Fibroblast of villous mesenchyme (primary cell): ENCODE data around the gene LRRC4C. TPM values are rescaled to one million over a fixed set of nuclear protein-coding genes. Genes with fewer than 3 reads are reported as not detected.

Experiments used
- DNase-seq: peaks from one replicate; pipeline ENCODE4 v3.0.0-alpha.2; 2010; ENCODE audit warnings: low read depth
- H3K4me3 ChIP-seq: 2 replicates; pipeline ENCODE4 v1.5.1; 2011; ENCODE audit warnings: low read depth, mild to moderate bottlenecking, low read length
- total RNA-seq: library from RNA; depleted of rRNA; stranded (reverse); fragments of >200 nt; gene quantifications from 2 replicates; pipeline ENCODE4 v1.2.3, GENCODE V29; 2012
- TF ChIP-seq, protein P1 (sequence below): IDR thresholded peaks from 2 replicates; pipeline ENCODE4 v1.5.1; 2012; ENCODE audit warnings: low read depth, mild to moderate bottlenecking, low read length; ENCODE audit not compliant: insufficient read depth

LRRC4C gene
- total RNA-seq, 1 donor = under 0.01 TPM

DNA sequence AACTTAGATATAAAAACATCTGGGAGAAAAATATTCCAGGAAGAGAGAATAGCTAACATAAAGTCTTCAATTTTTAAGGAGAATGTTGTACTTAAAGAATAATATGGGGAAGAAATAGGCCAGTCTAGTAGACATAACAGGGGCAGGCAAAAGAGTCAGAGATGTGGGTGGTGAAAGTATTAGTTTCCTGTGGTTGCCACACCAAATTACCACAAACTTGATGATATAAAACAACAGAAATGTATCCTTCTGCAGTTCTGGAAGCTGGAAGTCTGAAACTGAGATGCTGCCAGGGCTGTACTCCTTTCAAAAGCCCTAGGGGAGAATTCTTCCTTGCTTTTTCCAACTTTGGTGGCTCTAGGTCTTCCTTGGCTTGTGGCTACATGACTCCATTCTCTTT is 1309.7 kb downstream of the LRRC4C start:
- no peak overlapping the region for H3K4me3 ChIP-seq
- TF ChIP-seq, protein P1, sequence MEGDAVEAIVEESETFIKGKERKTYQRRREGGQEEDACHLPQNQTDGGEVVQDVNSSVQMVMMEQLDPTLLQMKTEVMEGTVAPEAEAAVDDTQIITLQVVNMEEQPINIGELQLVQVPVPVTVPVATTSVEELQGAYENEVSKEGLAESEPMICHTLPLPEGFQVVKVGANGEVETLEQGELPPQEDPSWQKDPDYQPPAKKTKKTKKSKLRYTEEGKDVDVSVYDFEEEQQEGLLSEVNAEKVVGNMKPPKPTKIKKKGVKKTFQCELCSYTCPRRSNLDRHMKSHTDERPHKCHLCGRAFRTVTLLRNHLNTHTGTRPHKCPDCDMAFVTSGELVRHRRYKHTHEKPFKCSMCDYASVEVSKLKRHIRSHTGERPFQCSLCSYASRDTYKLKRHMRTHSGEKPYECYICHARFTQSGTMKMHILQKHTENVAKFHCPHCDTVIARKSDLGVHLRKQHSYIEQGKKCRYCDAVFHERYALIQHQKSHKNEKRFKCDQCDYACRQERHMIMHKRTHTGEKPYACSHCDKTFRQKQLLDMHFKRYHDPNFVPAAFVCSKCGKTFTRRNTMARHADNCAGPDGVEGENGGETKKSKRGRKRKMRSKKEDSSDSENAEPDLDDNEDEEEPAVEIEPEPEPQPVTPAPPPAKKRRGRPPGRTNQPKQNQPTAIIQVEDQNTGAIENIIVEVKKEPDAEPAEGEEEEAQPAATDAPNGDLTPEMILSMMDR = no peak
- no peak for DNase-seq

DNA sequence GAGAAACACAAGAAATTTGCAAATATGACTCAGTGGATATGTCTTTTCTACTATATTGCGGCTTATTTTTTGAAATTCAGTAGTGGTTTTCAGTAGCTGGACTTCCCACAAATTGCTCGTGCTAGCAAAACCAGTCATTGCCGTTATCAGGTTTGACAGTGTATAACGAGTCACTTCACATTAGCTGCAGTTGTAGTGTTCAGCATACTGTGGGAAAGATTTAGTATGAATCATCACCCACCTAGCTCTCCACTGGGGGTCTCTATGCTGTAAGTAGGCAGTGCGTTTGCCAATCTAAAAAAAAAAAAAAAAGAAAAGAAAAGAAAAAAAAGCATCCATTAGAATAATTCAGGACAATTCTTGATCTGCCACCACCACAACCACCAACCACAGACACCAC is 1318.9 kb downstream of the LRRC4C start:
- no peak for DNase-seq
- TF ChIP-seq, protein P1 = no peak
- no peak overlapping the region for H3K4me3 ChIP-seq

GRCh38 chr11:40139536-40139935 is 1319.9 kb downstream of the LRRC4C start:
- no peak for DNase-seq
- TF ChIP-seq, protein P1 = no peak
- H3K4me3 ChIP-seq = no peak overlapping the region

DNA sequence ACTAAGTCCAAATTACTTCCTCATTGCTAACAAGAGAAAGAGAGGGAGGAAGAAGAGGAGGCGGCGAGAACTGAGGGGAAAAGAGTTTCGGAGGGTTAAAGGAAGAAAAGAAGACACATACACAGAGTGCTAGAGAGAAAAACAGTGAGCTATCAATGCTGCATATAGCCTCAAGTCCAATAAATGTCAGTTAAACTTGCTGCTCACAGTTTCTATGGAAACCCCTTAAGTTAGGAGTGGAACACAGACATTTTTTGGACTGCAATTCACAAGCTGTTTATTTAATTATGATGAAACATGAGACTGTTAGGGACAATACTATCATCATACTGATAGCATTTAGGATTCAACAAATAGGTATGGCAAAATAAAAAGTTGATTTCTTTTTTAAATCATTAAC is 1320.4 kb downstream of the LRRC4C start:
- DNase-seq = no peak
- no peak overlapping the region for H3K4me3 ChIP-seq
- TF ChIP-seq, protein P1 = no peak

GRCh38 chr11:40134820-40135570 is 1324.5 kb downstream of the LRRC4C start:
- TF ChIP-seq, protein P1 = no peak
- no peak for DNase-seq
- no peak overlapping the region for H3K4me3 ChIP-seq

DNA sequence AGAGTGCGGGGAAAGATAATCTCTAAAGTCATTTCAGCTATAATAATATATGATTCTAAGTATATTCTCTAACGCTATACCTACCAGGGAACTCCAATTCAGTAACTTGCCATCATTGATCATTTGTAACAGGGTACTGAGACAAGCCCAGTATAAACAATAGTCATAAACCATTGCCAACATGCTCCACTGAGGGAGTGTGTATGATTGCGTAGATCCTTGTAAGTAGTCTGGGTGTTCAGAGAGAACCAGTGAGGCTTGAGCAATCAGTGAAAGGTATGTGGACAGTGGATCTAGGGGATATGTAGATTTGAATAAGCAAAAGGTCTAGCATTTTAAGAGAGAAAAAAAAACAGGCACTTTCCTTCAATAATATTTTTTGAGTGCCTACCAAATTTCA is 1326.0 kb downstream of the LRRC4C start:
- DNase-seq = no peak
- no peak overlapping the region for H3K4me3 ChIP-seq
- TF ChIP-seq, protein P1 = no peak

GRCh38 chr11:40132912-40133311 is 1326.5 kb downstream of the LRRC4C start:
- DNase-seq = no peak
- H3K4me3 ChIP-seq = no peak overlapping the region
- TF ChIP-seq, protein P1 = no peak
